ENCODE data around the gene SLC9A1.

GRCh38 chr1:27084107-27084506, 70.8 kb downstream of the SLC9A1 start:
- TF ChIP-seq, protein P1, sequence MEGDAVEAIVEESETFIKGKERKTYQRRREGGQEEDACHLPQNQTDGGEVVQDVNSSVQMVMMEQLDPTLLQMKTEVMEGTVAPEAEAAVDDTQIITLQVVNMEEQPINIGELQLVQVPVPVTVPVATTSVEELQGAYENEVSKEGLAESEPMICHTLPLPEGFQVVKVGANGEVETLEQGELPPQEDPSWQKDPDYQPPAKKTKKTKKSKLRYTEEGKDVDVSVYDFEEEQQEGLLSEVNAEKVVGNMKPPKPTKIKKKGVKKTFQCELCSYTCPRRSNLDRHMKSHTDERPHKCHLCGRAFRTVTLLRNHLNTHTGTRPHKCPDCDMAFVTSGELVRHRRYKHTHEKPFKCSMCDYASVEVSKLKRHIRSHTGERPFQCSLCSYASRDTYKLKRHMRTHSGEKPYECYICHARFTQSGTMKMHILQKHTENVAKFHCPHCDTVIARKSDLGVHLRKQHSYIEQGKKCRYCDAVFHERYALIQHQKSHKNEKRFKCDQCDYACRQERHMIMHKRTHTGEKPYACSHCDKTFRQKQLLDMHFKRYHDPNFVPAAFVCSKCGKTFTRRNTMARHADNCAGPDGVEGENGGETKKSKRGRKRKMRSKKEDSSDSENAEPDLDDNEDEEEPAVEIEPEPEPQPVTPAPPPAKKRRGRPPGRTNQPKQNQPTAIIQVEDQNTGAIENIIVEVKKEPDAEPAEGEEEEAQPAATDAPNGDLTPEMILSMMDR (IDR thresholded peaks at IDR 0.05 in 2 of 3, conservative IDR thresholded peaks at IDR 0.05 in 1 of 3; ENCODE audit: borderline replicate concordance in 1 of 3, insufficient read depth in 1 of 3, low read depth in 2 of 3, low read length in 2 of 3) = no peak
- TF ChIP-seq REST (IDR thresholded peaks at IDR 0.05; ENCODE audit: low read depth) (no peak), SP1 (IDR thresholded peaks at IDR 0.05; ENCODE audit: low read depth) (no peak), EZH2phosphoT487 (IDR thresholded peaks at IDR 0.05; ENCODE audit: borderline replicate concordance) (no peak), RAD21 (IDR thresholded peaks at IDR 0.05; ENCODE audit: low read depth) (no peak), YY1 (IDR thresholded peaks at IDR 0.05; ENCODE audit: extremely low read depth, insufficient replicate concordance, low read depth, low read length) (no peak), EZH2 (IDR thresholded peaks at IDR 0.05) (no peak), POLR2AphosphoS5 (IDR thresholded peaks at IDR 0.05; ENCODE audit: low read depth, low read length) (no peak), CEBPB (IDR thresholded peaks at IDR 0.05; ENCODE audit: low read depth) (no peak)
